Panc1 (cell line): Measurements from ENCODE around the gene AP3S2.

Experiments
- CTCF ChIP-seq: fragments of 450-650 bp; IDR thresholded peaks from 2 replicates; pipeline ENCODE4 v1.5.1; 2017; ENCODE audit warnings: mild to moderate bottlenecking
- POLR2AphosphoS5 ChIP-seq: IDR thresholded peaks from 2 replicates; pipeline ENCODE4 v1.6.1; 2012; ENCODE audit warnings: mild to moderate bottlenecking, low read depth, low read length, moderate library complexity
- TCF7L2 ChIP-seq: IDR thresholded peaks from 2 replicates; pipeline ENCODE4 v1.6.1; 2011; ENCODE audit warnings: mild to moderate bottlenecking, low read depth, low read length, inconsistent platforms

- TF ChIP-seq CTCF (no peak), TCF7L2 (no peak), POLR2AphosphoS5 (no peak)
Observed at GRCh38 chr15:89833966-89834365, 59.8 kb downstream of the AP3S2 start.
